H9 (cell line): ENCODE data around the gene PLEKHG5. TPM values are rescaled to one million over a fixed set of nuclear protein-coding genes. Genes with fewer than 3 reads are reported as not detected.

Source experiments
- DNase-seq: peaks from one replicate; pipeline ENCODE4 v3.0.0-alpha.2; 2017
- H2AFZ ChIP-seq: one replicate; pipeline ENCODE4 v1.6.1; 2013; ENCODE audit warnings: mild to moderate bottlenecking, low read length, control low read depth, moderate library complexity
- H2AK5ac ChIP-seq: 2 replicates; pipeline ENCODE4 v1.6.1; 2013; ENCODE audit warnings: low read length, control low read depth, mixed read lengths; ENCODE audit not compliant: insufficient read length
- H2BK120ac ChIP-seq: one replicate; pipeline ENCODE4 v1.6.1; 2013; ENCODE audit warnings: low read depth, mild to moderate bottlenecking, low read length, control low read depth, inconsistent platforms; ENCODE audit not compliant: poor library complexity, severe bottlenecking
- H2BK12ac ChIP-seq: 2 replicates; pipeline ENCODE4 v1.6.1; 2013; ENCODE audit warnings: low read length, control low read depth, mixed read lengths, low read depth; ENCODE audit not compliant: insufficient read length
- H2BK15ac ChIP-seq: 2 replicates; pipeline ENCODE4 v1.6.1; 2013; ENCODE audit warnings: low read depth, low read length, control low read depth
- H2BK20ac ChIP-seq: one replicate; pipeline ENCODE4 v1.6.1; 2013; ENCODE audit warnings: low read depth, mild to moderate bottlenecking, low read length, control low read depth, inconsistent platforms; ENCODE audit not compliant: poor library complexity, severe bottlenecking
- H2BK5ac ChIP-seq: 2 replicates; pipeline ENCODE4 v1.6.1; 2013; ENCODE audit warnings: low read length, control low read depth, mixed read lengths; ENCODE audit not compliant: insufficient read length
- H3K14ac ChIP-seq: 2 replicates; pipeline ENCODE4 v1.6.1; 2013; ENCODE audit warnings: low read length, control low read depth; ENCODE audit not compliant: insufficient read depth
- H3K18ac ChIP-seq: 2 replicates; pipeline ENCODE4 v1.6.1; 2013; ENCODE audit warnings: low read depth, mild to moderate bottlenecking, mixed read lengths, low read length, control low read depth; ENCODE audit not compliant: insufficient read length
- H3K23ac ChIP-seq: 2 replicates; pipeline ENCODE4 v1.6.1; 2013; ENCODE audit warnings: low read length, control low read depth, mixed read lengths, low read depth; ENCODE audit not compliant: insufficient read length
- H3K23me2 ChIP-seq: 2 replicates; pipeline ENCODE4 v1.6.1; 2013; ENCODE audit warnings: low read depth, mild to moderate bottlenecking, mixed read lengths, low read length, control low read depth; ENCODE audit not compliant: insufficient read length, poor library complexity, severe bottlenecking
- H3K27ac ChIP-seq: 2 replicates; pipeline ENCODE4 v1.5.1; 2013; ENCODE audit warnings: low read length, control low read depth, mixed read lengths, low read depth; ENCODE audit not compliant: insufficient read length
- H3K27me3 ChIP-seq: 2 replicates; pipeline ENCODE4 v1.6.1; 2013; ENCODE audit warnings: low read length, control low read depth, inconsistent platforms; ENCODE audit not compliant: insufficient read depth
- H3K4ac ChIP-seq: 2 replicates; pipeline ENCODE4 v1.6.1; 2013; ENCODE audit warnings: low read depth, mild to moderate bottlenecking, control low read depth, inconsistent platforms, low read length, moderate library complexity
- H3K4me1 ChIP-seq: 2 replicates; pipeline ENCODE4 v1.6.1; 2013; ENCODE audit warnings: low read length, control low read depth, inconsistent platforms; ENCODE audit not compliant: insufficient read depth
- H3K4me2 ChIP-seq: 2 replicates; pipeline ENCODE4 v1.6.1; 2013; ENCODE audit warnings: low read length, control low read depth, mixed read lengths; ENCODE audit not compliant: insufficient read length, insufficient read depth
- H3K56ac ChIP-seq: 2 replicates; pipeline ENCODE4 v1.6.1; 2013; ENCODE audit warnings: low read depth, mild to moderate bottlenecking, mixed read lengths, low read length, control low read depth; ENCODE audit not compliant: insufficient read length
- H3K79me1 ChIP-seq: 2 replicates; pipeline ENCODE4 v1.6.1; 2013; ENCODE audit warnings: low read depth, mild to moderate bottlenecking, moderate library complexity, low read length, control low read depth, inconsistent platforms; ENCODE audit not compliant: insufficient read depth, poor library complexity, severe bottlenecking
- H3K79me2 ChIP-seq: 2 replicates; pipeline ENCODE4 v1.6.1; 2013; ENCODE audit warnings: low read length, control low read depth, inconsistent platforms; ENCODE audit not compliant: insufficient read depth
- H3K9ac ChIP-seq: 2 replicates; pipeline ENCODE4 v1.6.1; 2013; ENCODE audit warnings: low read length, control low read depth, mixed read lengths; ENCODE audit not compliant: insufficient read length; ENCODE audit errors: extremely low read depth
- H3K9me3 ChIP-seq: one replicate; pipeline ENCODE4 v1.6.1; 2013; ENCODE audit warnings: low read depth, low read length, inconsistent platforms; ENCODE audit not compliant: control insufficient read depth
- H3T11ph ChIP-seq: one replicate; pipeline ENCODE4 v1.6.1; 2013; ENCODE audit warnings: mild to moderate bottlenecking, low read length, control low read depth, inconsistent platforms
- H4K20me1 ChIP-seq: one replicate; pipeline ENCODE4 v1.6.1; 2013; ENCODE audit not compliant: control insufficient read depth, insufficient read length, insufficient read depth
- H4K5ac ChIP-seq: 2 replicates; pipeline ENCODE4 v1.6.1; 2013; ENCODE audit warnings: low read depth, mild to moderate bottlenecking, mixed read lengths, low read length, control low read depth; ENCODE audit not compliant: insufficient read length
- H4K8ac ChIP-seq: replicated peaks from 2 replicates; pipeline ENCODE4 v1.6.1; 2013; ENCODE audit warnings: low read length, control low read depth, mixed read lengths, low read depth; ENCODE audit not compliant: insufficient read length
- H4K91ac ChIP-seq: 2 replicates; pipeline ENCODE4 v1.6.1; 2013; ENCODE audit warnings: low read depth, mild to moderate bottlenecking, moderate library complexity, mixed read lengths, low read length, control low read depth; ENCODE audit not compliant: insufficient read length
- H3K27ac Mint-ChIP-seq, 3 experiments: 2 replicates in 2 of 3; 3 replicates in 1 of 3; pipeline ENCODE4 v1.8.0; 2020 to 2021; ENCODE audit warnings: mixed read lengths in 3 of 3, mild to moderate bottlenecking in 1 of 3, moderate library complexity in 1 of 3
- H3K27me3 Mint-ChIP-seq: 2 replicates; pipeline ENCODE4 v1.8.0; 2021; ENCODE audit warnings: low read depth, mild to moderate bottlenecking, moderate library complexity, mixed read lengths
- H3K36me3 Mint-ChIP-seq, 3 experiments: 2 replicates in 2 of 3; 3 replicates in 1 of 3; pipeline ENCODE4 v1.8.0; 2020 to 2021; ENCODE audit warnings: low read depth in 3 of 3, mixed read lengths in 3 of 3; ENCODE audit not compliant: insufficient read depth in 1 of 3
- H3K4me1 Mint-ChIP-seq, 2 experiments: 2 replicates each; pipeline ENCODE4 v1.8.0; 2020; ENCODE audit warnings: mixed read lengths in 2 of 2
- H3K4me3 Mint-ChIP-seq, 2 experiments: 2 replicates in 1 of 2; 3 replicates in 1 of 2; pipeline ENCODE4 v1.8.0; 2020 to 2021; ENCODE audit warnings: mild to moderate bottlenecking in 2 of 2, mixed read lengths in 2 of 2, moderate library complexity in 1 of 2
- H3K9me3 Mint-ChIP-seq, 2 experiments: 2 replicates in 1 of 2; 3 replicates in 1 of 2; pipeline ENCODE4 v1.8.0; 2020; ENCODE audit warnings: mild to moderate bottlenecking in 2 of 2, mixed read lengths in 2 of 2, moderate library complexity in 1 of 2
- CTCF ChIP-seq: fragments of 200-600 bp; sonication (generic); conservative IDR thresholded peaks from 3 replicates; pipeline ENCODE4 v1.8.0; 2021; ENCODE audit warnings: antibody characterized with exemption, mild to moderate bottlenecking
- WGBS: extraction: QIAGEN DNeasy Blood & Tissue Kit; methylation state at CpG from one replicate; pipeline ENCODE4 v1.1.7; 2013; ENCODE audit warnings: missing lambda C conversion rate, low lambda C conversion rate, mixed read lengths; ENCODE audit not compliant: insufficient read length; ENCODE audit errors: extremely low coverage; 5-methylcytosine and 5-hydroxymethylcytosine counted together
- total RNA-seq: library from RNA; stranded (reverse); gene quantifications from 2 replicates; pipeline ENCODE4 v1.2.1, GENCODE V29; 2021

Gene PLEKHG5
- total RNA-seq, 1 experiment from 2014 or later = 22.3 TPM

GRCh38 chr1:6435547-6435946, 55.9 kb downstream of the PLEKHG5 start:
- no peak overlapping the region for H3K23ac ChIP-seq
- H3K27ac ChIP-seq = no peak overlapping the region
- H3K14ac ChIP-seq = no peak overlapping the region
- no CpG with 5 or more reads among the region's 3 CpGs for WGBS
- H3K56ac ChIP-seq = no peak overlapping the region
- no peaks in the 10 kb centered on the region for H4K20me1 ChIP-seq
- H3K9ac ChIP-seq = no peak overlapping the region
- no peaks in the 10 kb centered on the region for H3K9me3 ChIP-seq
- no peak overlapping the region for H3T11ph ChIP-seq
- Mint-ChIP-seq H3K36me3 (no peaks in the 10 kb centered on the region), H3K9me3 (no peaks in the 10 kb centered on the region; a peak in 1 of 5 replicates), H3K4me1 (peaks cover 13 to 16% of the 10 kb centered on the region in 2 experiments), H3K27ac (no peak overlapping the region), H3K4me3 (no peak overlapping the region), H3K27me3 (peaks cover 65% of the 10 kb centered on the region)
- H4K91ac ChIP-seq = no peak overlapping the region
- TF ChIP-seq CTCF = no peak
- no peaks in the 10 kb centered on the region for H3K79me2 ChIP-seq
- DNase-seq = no peak
- no peak overlapping the region for H3K18ac ChIP-seq
- no peak overlapping the region for H2AFZ ChIP-seq
- no peak overlapping the region for H2BK20ac ChIP-seq
- H3K4me2 ChIP-seq = no peak overlapping the region
- H4K8ac ChIP-seq = no peak overlapping the region
- H2BK12ac ChIP-seq = no peak overlapping the region
- no peak overlapping the region for H2BK15ac ChIP-seq
- H3K79me1 ChIP-seq = no peaks in the 10 kb centered on the region
- H2BK120ac ChIP-seq = no peak overlapping the region
- H2AK5ac ChIP-seq = no peak overlapping the region
- H3K4me1 ChIP-seq = no peaks in the 10 kb centered on the region
- no peaks in the 10 kb centered on the region for H3K23me2 ChIP-seq
- no peak overlapping the region for H3K4ac ChIP-seq
- H4K5ac ChIP-seq = no peak overlapping the region
- H2BK5ac ChIP-seq = no peak overlapping the region
- H3K27me3 ChIP-seq = no peaks in the 10 kb centered on the region
